ENCODE data around the gene STIL.
"Not testable (repeated sequence)": the region's sequence is repeated elsewhere in the genome, so short reads cannot be mapped to it uniquely, and the experiment has no call there.

The STIL gene

DNA sequence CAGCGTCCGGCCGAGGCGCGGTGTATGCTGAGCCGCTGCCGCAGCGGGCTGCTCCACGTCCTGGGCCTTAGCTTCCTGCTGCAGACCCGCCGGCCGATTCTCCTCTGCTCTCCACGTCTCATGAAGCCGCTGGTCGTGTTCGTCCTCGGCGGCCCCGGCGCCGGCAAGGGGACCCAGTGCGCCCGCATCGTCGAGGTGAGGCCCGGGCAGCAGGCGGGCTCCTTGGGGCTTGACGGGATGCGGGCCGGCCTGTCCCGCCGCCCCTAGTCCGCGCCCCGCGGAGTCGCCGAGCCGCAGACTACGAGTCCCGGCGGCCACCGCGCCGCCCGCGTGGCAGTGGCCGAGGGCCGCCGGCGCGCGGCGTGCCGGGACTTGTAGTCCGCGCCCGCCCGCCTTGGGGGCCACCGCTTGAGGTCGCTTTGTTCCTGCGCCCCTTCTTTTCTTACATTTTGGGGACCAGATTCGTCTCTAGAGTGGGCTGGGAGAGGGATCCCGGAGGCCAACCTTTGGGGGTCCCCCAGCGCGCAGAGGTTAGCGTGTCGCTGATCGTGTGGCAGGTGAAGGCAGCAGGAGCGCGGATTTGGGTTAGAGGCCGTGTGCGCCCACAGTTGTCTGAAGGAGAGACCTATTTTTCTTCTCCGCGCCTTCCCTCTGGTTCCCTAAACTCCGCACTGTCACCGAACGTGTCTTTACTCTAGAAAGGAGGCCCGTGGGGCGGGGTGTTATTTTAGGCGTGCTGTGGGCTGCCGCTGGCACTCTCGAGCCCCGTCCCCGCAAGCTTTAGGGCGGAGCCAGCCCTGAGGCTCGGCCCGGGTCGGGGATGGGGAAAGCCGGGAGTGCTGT is 20.2 kb upstream of the STIL start:
- Histone ChIP-seq H3K4me1 (ENCODE audit: control insufficient read depth in 1 of 2, insufficient read depth in 2 of 2, low read length in 2 of 2) (peaks cover 5 to 12% of the 10 kb centered on the region in 2 donors), H3K27ac (ENCODE audit: low read length) (peak overlapping the region; percentile 98), H3K4me3 (ENCODE audit: low read depth in 1 of 2, low read length in 2 of 2) (peak overlapping the region; percentile 79 to 83), H3K9me3 (ENCODE audit: control insufficient read depth in 1 of 2, low read length in 2 of 2) (no peaks in the 10 kb centered on the region), H3K27me3 (ENCODE audit: low read depth, low read length) (no peaks in the 10 kb centered on the region), H3K36me3 (ENCODE audit: control insufficient read depth in 1 of 2, insufficient read depth in 2 of 2, low read length in 2 of 2) (peaks cover 0 to 4% of the 10 kb centered on the region in 2 donors)

DNA sequence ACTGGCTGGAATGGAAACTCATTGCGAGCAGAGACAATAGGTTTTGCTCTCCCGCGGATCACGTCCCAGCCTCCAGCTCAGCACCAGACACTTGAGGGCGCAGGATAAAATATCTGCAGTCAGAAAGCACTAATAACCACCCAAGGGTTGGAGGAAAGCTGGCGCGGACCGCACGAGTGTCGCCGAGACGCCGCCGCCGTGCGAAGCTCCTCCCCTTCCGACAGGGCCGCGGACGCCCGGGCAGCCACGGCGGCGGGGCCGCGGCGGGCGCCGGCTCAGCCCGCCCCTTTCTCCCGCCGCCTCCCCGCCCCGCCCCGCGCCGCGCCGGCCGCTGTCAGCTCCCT is 19.6 kb upstream of the STIL start, which contains the start of gene CMPK1:
CMPK1 (plus strand) TSS at position 213 of the 344 bp plus-strand sequence. CDS start 156 bp downstream, outside the sequence.
- Histone ChIP-seq H3K4me1 (ENCODE audit: control insufficient read depth in 1 of 2, insufficient read depth in 2 of 2, low read length in 2 of 2) (peaks cover 5 to 12% of the 10 kb centered on the region in 2 donors), H3K9me3 (ENCODE audit: control insufficient read depth in 1 of 2, low read length in 2 of 2) (no peaks in the 10 kb centered on the region), H3K4me3 (ENCODE audit: low read depth in 1 of 2, low read length in 2 of 2) (peak within 1 kb of the TSS; percentile 79 to 86), H3K36me3 (ENCODE audit: control insufficient read depth in 1 of 2, insufficient read depth in 2 of 2, low read length in 2 of 2) (peaks cover 0 to 4% of the 10 kb centered on the region in 2 donors), H3K27me3 (ENCODE audit: low read depth, low read length) (no peaks in the 10 kb centered on the region), H3K27ac (ENCODE audit: low read length) (peak within 1 kb of the TSS; percentile 98)

DNA sequence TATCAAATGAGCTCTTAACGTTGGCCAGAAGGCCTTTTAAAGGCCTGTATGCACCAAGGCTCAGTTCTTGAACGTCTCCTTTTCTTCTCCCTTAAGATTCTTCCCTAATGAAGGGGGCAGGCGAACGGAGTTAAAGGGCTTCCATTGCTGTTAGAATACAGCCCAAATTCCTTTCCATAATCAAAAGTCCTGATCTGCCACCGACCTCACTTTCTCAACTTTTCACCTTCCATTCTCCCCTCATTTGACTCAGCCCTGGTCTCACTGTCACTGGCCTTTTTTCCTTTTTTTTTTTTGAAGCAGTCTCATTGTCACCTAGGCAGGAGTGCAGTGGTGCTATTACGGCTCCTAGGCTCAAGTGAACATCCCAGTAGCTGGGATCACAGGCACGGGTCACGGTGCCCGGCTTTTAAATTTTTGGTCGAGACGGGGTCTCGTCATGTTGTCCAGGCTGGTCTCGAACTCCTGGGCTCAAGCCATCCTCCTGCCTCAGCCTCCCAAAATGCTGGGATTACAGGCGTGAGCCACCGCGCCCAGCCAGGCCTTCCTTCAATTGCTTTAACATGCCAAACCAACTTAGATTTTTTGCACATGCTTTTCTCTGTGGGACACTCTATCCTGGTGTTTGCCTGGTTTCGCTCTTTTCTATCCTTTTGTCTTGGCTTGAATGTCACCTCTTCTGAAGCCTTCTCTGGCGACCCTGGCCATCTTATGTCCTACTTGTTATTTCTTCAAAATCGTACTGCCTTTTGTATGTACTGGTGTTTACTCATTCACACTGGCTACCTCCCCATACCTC is 19.0 kb upstream of the STIL start:
- H3K9me3 ChIP-seq (ENCODE audit: control insufficient read depth in 1 of 2, low read length in 2 of 2), result no peaks in the 10 kb centered on the region
- H3K27ac ChIP-seq (ENCODE audit: low read length), result peak overlapping the region; percentile 98
- peaks cover 5 to 9% of the 10 kb centered on the region in 2 donors for H3K4me1 ChIP-seq (ENCODE audit: control insufficient read depth in 1 of 2, insufficient read depth in 2 of 2, low read length in 2 of 2)
- H3K4me3 ChIP-seq (ENCODE audit: low read depth in 1 of 2, low read length in 2 of 2), result peak overlapping the region; percentile 79 to 86
- no peaks in the 10 kb centered on the region for H3K27me3 ChIP-seq (ENCODE audit: low read depth, low read length)
- H3K36me3 ChIP-seq (ENCODE audit: control insufficient read depth in 1 of 2, insufficient read depth in 2 of 2, low read length in 2 of 2), result peaks cover 0 to 4% of the 10 kb centered on the region in 2 donors

DNA sequence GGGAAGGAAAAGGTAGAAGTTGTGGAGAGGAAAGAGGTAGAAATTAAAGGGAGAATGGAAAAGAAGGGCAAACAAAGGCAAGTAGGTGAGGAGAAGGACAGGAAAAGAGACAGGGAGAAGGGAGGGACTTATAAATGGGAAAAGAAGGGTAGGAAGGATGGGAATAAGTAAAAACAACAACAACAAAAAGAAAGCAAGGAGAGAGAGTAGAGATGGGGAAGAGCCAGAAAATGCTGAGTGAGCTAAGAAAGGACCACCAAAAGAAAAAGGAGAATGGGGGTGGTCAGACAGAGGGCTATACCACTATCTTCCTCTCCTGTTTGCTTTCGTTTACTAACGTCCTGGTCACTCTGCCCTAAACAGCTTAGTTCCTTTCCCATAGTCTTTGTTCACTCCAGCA is 17.9 kb upstream of the STIL start:
- H3K27ac ChIP-seq (ENCODE audit: low read length), result no peak overlapping the region
- no peaks in the 10 kb centered on the region for H3K9me3 ChIP-seq (ENCODE audit: control insufficient read depth in 1 of 2, low read length in 2 of 2)
- H3K27me3 ChIP-seq (ENCODE audit: low read depth, low read length), result no peaks in the 10 kb centered on the region
- peaks cover 0 to 4% of the 10 kb centered on the region in 2 donors for H3K36me3 ChIP-seq (ENCODE audit: control insufficient read depth in 1 of 2, insufficient read depth in 2 of 2, low read length in 2 of 2)
- H3K4me1 ChIP-seq (ENCODE audit: control insufficient read depth in 1 of 2, insufficient read depth in 2 of 2, low read length in 2 of 2), result peaks cover 5 to 9% of the 10 kb centered on the region in 2 donors
- no peak overlapping the region for H3K4me3 ChIP-seq (ENCODE audit: low read depth in 1 of 2, low read length in 2 of 2)

DNA sequence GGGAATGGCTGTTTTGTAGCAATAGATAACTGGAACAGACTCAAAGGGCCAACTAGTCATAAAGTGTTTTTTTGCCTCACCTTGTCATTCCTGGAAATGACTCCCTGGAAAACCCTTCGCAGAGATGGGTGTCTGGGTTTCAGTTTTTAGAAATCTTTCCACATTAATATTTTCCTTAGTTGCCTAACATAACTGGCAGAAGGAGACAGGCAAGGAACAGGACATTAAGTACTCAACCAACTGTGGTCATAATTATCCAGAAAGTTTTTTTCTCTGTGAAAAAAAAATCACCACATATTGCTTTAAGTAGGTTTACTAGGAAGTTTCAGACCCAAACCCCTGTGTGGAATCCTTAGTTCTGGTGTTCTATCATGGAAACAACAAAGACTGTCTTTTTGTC is 16.3 kb upstream of the STIL start:
- Histone ChIP-seq H3K9me3 (ENCODE audit: control insufficient read depth in 1 of 2, low read length in 2 of 2) (no peaks in the 10 kb centered on the region), H3K4me3 (ENCODE audit: low read depth in 1 of 2, low read length in 2 of 2) (no peak overlapping the region), H3K4me1 (ENCODE audit: control insufficient read depth in 1 of 2, insufficient read depth in 2 of 2, low read length in 2 of 2) (peaks cover 5 to 6% of the 10 kb centered on the region in 2 donors), H3K36me3 (ENCODE audit: control insufficient read depth in 1 of 2, insufficient read depth in 2 of 2, low read length in 2 of 2) (peaks cover 0 to 4% of the 10 kb centered on the region in 2 donors), H3K27me3 (ENCODE audit: low read depth, low read length) (no peaks in the 10 kb centered on the region), H3K27ac (ENCODE audit: low read length) (no peak overlapping the region)

DNA sequence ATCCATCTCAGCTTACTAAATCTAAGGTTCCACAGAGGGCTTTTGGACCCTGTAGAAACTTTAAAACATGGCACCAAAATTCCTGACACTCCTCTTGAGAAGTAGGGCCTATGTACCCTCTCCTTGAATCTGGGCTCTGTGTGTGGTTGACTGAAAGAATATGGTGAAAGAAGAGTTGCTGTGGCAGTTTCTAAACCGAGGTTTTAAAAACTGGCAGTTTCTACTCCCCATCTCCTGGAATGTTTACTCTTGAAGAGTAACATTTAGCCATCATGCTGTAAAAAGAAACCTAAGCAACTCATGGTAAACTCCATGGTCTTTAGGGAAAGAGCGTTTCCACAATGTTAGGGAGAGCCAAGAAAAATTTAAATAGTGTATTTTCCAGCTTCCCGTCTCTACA is 15.0 kb upstream of the STIL start:
- Histone ChIP-seq H3K9me3 (ENCODE audit: control insufficient read depth in 1 of 2, low read length in 2 of 2) (no peaks in the 10 kb centered on the region), H3K4me1 (ENCODE audit: control insufficient read depth in 1 of 2, insufficient read depth in 2 of 2, low read length in 2 of 2) (peaks cover 0 to 5% of the 10 kb centered on the region in 2 donors), H3K27ac (ENCODE audit: low read length) (no peak overlapping the region), H3K27me3 (ENCODE audit: low read depth, low read length) (no peaks in the 10 kb centered on the region), H3K4me3 (ENCODE audit: low read depth in 1 of 2, low read length in 2 of 2) (no peak overlapping the region), H3K36me3 (ENCODE audit: control insufficient read depth in 1 of 2, insufficient read depth in 2 of 2, low read length in 2 of 2) (peaks cover 0 to 3% of the 10 kb centered on the region in 2 donors)

DNA sequence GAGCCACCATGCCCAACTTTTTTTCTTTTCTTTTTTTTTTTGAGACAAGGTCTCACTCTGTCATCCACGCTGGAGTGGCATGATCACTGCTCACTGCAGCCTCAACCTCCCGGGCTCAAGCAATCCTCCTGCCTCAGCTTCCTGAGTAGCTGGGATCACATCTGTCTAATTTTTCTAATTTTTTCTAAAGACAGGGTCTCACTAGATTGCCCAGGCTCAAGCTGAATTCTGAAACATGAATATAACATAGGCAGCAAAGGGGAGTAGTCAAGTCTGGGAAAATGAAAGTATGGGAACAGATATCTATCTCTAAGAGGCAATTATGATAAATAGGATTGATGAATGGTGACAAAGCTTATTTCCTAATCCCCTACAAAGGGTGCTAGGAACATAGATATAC is 12.3 kb upstream of the STIL start:
- H3K27ac ChIP-seq (ENCODE audit: low read length), result no peak overlapping the region
- H3K4me3 ChIP-seq (ENCODE audit: low read depth in 1 of 2, low read length in 2 of 2), result no peak overlapping the region

DNA sequence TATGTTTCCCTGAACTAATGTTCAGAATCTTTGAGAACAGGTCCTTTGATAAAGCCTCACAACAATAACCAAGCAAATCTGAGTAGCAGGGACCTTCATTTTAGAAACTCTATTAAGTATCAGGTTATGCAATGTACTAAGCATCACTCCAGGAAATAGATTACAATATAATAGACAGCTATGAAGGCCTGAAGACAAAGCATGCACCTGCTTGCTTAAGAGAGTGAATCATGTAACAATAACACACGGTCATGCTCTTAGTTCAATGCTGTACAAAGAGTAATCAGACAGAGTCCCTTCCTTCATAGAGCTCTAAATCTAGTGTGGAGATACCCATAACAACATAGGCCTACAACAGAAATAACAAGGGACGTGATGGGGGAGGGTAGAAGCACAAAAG is 11.6 kb upstream of the STIL start:
- Histone ChIP-seq H3K27me3 (ENCODE audit: low read depth, low read length) (no peaks in the 10 kb centered on the region), H3K9me3 (ENCODE audit: control insufficient read depth in 1 of 2, low read length in 2 of 2) (no peaks in the 10 kb centered on the region), H3K36me3 (ENCODE audit: control insufficient read depth in 1 of 2, insufficient read depth in 2 of 2, low read length in 2 of 2) (no peaks in the 10 kb centered on the region), H3K27ac (ENCODE audit: low read length) (no peak overlapping the region), H3K4me3 (ENCODE audit: low read depth in 1 of 2, low read length in 2 of 2) (no peak overlapping the region), H3K4me1 (ENCODE audit: control insufficient read depth in 1 of 2, insufficient read depth in 2 of 2, low read length in 2 of 2) (no peaks in the 10 kb centered on the region)

More for the DNA sequence above, 12.3 kb upstream of the STIL start:
- Histone ChIP-seq H3K27me3 (ENCODE audit: low read depth, low read length) (no peaks in the 10 kb centered on the region), H3K36me3 (ENCODE audit: control insufficient read depth in 1 of 2, insufficient read depth in 2 of 2, low read length in 2 of 2) (no peaks in the 10 kb centered on the region), H3K9me3 (ENCODE audit: control insufficient read depth in 1 of 2, low read length in 2 of 2) (no peaks in the 10 kb centered on the region), H3K4me1 (ENCODE audit: control insufficient read depth in 1 of 2, insufficient read depth in 2 of 2, low read length in 2 of 2) (no peaks in the 10 kb centered on the region)

DNA sequence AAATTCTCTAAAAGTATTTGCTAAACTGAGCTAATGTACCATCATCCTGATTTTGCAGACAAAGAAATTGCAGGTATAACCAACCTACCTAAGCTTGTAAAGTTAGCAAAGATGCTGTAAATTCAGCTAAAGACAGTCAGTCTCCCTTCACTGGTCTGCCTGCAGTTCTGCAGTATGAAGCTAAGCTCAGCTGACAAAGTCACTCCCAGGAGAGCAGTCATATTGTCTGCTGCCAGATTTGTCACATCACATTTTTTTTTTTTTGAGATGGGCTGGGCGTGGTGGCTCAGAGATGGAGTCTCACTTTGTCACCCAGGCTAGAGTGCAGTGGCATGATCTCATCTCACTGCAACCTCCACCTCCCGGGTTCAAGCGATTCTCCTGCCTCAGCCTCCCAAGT is 10.7 kb upstream of the STIL start:
- no peaks in the 10 kb centered on the region for H3K9me3 ChIP-seq (ENCODE audit: control insufficient read depth in 1 of 2, low read length in 2 of 2)
- H3K4me1 ChIP-seq (ENCODE audit: control insufficient read depth in 1 of 2, insufficient read depth in 2 of 2, low read length in 2 of 2), result no peaks in the 10 kb centered on the region
- no peak overlapping the region for H3K4me3 ChIP-seq (ENCODE audit: low read depth in 1 of 2, low read length in 2 of 2)
- H3K36me3 ChIP-seq (ENCODE audit: control insufficient read depth in 1 of 2, insufficient read depth in 2 of 2, low read length in 2 of 2), result no peaks in the 10 kb centered on the region
- H3K27me3 ChIP-seq (ENCODE audit: low read depth, low read length), result no peaks in the 10 kb centered on the region
- H3K27ac ChIP-seq (ENCODE audit: low read length), result no peak overlapping the region

DNA sequence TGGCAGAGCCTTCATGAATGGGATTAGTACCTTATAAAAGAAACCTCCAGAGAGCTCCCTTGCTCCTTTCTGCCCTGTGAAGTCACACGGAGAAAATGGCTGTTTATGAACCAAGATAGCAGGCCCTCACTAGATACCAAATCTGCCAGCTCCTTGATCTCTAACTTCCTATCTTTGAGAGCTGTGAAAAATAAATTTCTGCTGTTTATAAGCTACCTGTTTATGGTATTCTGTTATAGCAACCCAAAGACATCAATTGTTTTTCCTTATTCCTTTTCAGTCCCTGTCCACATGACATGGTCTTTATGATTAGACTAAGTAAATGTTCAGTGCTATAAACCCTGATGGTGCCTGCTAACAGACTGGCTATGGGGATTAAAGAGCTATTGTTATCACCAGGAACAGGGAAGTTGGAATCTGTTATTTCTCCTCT is 9.7 kb upstream of the STIL start:
- H3K27me3 ChIP-seq (ENCODE audit: low read depth, low read length), result no peaks in the 10 kb centered on the region
- H3K9me3 ChIP-seq (ENCODE audit: control insufficient read depth in 1 of 2, low read length in 2 of 2), result no peaks in the 10 kb centered on the region
- H3K4me1 ChIP-seq (ENCODE audit: control insufficient read depth in 1 of 2, insufficient read depth in 2 of 2, low read length in 2 of 2), result no peaks in the 10 kb centered on the region
- no peaks in the 10 kb centered on the region for H3K36me3 ChIP-seq (ENCODE audit: control insufficient read depth in 1 of 2, insufficient read depth in 2 of 2, low read length in 2 of 2)
- peak overlapping the region; percentile 56 for H3K27ac ChIP-seq (ENCODE audit: low read length)
- H3K4me3 ChIP-seq (ENCODE audit: low read depth in 1 of 2, low read length in 2 of 2), result no peak overlapping the region

DNA sequence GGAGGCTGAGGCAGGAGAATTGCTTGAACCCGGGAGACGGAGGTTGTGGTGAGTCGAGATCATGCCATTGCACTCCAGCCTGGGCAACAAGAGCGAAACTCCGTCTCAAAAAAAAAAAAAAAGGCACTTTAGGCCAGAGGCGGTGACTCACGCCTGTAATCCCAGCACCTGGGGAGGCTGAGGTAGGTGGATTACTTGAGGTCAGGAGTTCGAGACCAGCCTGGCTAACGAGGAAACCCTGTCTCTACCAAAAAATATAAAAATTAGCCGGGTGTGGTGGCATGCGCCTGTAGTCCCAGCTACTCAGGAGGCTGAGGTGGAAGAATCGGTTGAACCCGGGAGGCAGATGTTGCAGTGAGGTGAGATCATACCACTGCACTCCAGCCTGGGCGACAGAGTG is 6.0 kb upstream of the STIL start:
- H3K27me3 ChIP-seq (ENCODE audit: low read depth, low read length); H3K4me3 ChIP-seq (ENCODE audit: low read depth in 1 of 2, low read length in 2 of 2); H3K36me3 ChIP-seq (ENCODE audit: control insufficient read depth in 1 of 2, insufficient read depth in 2 of 2, low read length in 2 of 2); H3K9me3 ChIP-seq (ENCODE audit: control insufficient read depth in 1 of 2, low read length in 2 of 2); H3K27ac ChIP-seq (ENCODE audit: low read length); H3K4me1 ChIP-seq (ENCODE audit: control insufficient read depth in 1 of 2, insufficient read depth in 2 of 2, low read length in 2 of 2): not testable (repeated sequence)
